GM19397 (cell line): Measurements from ENCODE around the gene MYO1A.
A peak's percentile ranks its signal among the peaks of the same experiment; 100 is the strongest.
"Not testable (repeated sequence)": the region's sequence is repeated elsewhere in the genome, so short reads cannot be mapped to it uniquely, and the experiment has no call there.

ENCODE experiments used
- ATAC-seq: cut with Tn5 transposase; IDR thresholded peaks from one replicate; pipeline ENCODE4 v1.9.1; 2021; ENCODE audit warnings: mild to moderate bottlenecking, moderate library complexity; ENCODE audit not compliant: unreplicated experiment

MYO1A gene

GRCh38 chr12:57087691-57088353 lies 37.9 kb upstream of the MYO1A start:
- peak; percentile 25 for ATAC-seq

DNA sequence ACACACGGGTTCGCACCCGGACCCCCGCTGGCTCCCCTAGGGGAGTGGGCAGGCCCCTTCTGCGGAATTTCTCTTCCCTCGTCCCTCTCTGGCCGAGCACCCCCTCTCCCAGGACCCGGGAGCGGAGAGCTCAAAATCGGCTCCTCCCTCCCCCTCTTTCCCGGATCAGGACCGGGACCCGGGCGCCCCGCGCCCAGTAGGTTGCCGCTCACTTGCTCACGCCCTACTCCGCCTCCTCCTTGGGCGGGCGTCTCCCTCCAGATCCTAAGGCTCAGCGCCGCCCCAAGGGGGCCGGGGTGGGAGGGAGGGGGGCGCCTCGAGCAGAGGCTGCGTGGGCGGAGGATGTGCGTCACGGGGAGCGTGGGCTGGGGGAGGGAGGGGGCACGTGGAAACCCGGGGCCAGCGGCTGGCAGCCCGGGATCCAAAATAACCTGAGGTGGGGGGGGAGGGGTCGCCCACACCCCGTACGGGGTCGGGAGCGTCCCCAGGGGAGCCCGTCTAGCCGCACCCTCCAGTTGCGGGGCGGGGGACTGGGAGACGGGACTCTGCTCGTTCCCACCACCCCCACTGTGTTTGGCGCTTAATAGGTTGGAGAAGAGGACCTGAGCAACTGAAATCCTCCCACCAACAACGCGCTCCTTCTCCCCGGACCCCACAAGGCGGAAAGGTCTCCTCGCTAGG lies 37.2 kb upstream of the MYO1A start:
- peak; percentile 28 for ATAC-seq

- ATAC-seq, result no peak
Measured at GRCh38 chr12:57086493-57087009, 36.6 kb upstream of the MYO1A start.

- no peak for ATAC-seq
Measured at GRCh38 chr12:57085999-57086492, 36.1 kb upstream of the MYO1A start.

DNA sequence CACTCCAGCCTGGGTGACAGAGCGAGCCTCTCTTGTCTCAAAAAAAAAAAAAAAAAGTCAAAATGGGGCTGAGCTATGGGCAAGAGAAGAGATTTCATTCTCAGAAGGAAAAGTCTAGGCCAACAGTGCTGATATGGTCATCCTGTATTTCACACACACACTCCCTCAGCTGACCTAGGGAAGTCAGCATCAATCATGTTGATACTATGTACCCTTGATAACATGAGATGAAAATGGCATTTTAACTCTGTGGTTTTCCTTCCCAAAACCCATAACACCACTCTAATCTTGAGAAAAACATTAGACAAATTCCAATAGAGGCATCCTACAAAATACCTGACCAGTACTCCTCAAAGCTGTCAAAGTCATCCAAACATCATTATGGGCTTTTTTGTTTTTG lies 30.9 kb upstream of the MYO1A start:
- ATAC-seq, result no peak

DNA sequence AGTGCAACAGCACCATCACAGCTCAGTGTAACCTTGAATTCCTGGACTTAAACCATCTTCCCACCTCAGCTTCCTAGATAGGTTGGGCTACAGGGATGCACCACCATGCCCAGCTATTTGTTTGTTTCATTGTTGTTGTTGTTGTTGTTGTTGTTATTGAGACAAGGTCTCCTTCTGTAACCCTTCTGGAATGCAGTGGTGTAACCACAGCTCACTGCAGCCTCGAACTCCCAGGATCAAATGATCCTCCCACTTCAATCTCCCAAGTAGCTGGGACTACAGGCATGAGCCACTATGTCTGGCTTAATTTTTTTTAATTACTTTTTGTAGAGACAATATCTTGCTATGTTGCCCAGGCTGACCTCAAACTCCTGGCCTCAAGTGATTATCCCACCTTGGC lies 29.9 kb upstream of the MYO1A start:
- ATAC-seq, result no peak

DNA sequence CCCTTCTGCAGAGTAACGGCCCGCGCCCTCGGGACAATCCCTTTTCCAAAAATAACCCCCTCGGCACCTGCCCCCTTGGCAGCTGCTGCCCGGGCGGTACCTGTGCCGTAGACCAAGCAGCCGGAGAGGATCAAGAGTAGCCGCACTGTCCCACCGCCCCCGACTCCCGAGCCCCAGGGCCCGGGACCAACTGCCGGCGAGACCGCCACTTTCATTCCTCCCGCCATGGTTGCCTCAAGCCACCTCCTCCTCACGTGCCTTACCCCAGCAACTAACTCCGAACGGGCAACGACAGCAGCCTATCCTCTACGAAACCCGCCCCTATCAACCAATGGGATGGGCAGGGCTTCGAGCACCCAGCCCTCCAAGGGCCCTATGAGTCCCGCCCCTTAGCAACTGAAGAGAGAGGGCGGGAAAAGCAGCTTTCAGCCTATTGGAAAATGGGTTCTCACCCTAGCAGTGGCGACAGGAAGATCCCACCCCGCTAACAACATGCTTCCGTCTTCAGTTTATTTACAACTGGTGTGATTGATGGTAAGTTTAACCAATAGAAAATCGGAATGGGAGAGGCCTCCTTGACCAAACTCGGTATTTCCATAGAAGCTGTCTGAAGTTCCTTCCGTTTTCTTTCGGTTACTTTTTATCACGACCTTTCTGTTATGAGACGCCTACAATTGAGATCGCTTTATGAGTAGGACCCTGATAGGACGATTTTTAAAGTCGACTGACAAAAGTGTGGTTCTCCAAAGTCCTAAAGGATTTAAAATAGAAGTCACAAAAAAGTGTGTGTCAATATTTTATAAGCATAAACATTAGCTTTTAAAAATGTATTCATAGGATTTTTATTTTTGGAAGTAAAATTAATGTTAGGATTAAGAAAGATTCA lies 28.8 kb upstream of the MYO1A start, which contains the start of gene NEMP1:
Gene NEMP1, minus strand, starts transcription at position 273 of the 886 bp plus-strand sequence. Its CDS starts 46 bp downstream, at position 227.
- ATAC-seq, result peak; percentile 95

GRCh38 chr12:57073566-57074450 lies 23.9 kb upstream of the MYO1A start:
- ATAC-seq, result not testable (repeated sequence)

- no peak for ATAC-seq
Measured at GRCh38 chr12:57072661-57073060, 22.7 kb upstream of the MYO1A start.

- peak; percentile 81 for ATAC-seq
Measured at GRCh38 chr12:57069523-57069922, 19.6 kb upstream of the MYO1A start.

DNA sequence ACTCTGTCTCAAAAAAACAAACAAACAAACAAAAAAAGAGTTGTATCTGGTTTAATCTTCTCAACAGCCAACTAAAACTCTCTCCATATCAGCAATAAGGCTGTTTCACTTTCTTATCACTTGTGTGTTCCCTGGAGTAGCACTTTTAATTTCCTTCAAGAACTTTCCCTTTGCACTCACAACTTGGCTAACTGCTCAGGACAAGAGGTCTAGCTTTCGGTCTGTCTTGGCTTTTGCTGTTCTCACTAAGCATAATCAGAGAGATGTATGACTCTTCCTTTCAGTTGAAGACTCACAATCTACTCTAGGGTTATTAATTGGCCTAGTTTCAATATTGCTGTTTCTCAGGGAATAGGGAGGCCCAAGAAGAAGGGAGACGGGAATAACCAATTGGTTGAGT lies 16.3 kb upstream of the MYO1A start:
- ATAC-seq, result no peak

DNA sequence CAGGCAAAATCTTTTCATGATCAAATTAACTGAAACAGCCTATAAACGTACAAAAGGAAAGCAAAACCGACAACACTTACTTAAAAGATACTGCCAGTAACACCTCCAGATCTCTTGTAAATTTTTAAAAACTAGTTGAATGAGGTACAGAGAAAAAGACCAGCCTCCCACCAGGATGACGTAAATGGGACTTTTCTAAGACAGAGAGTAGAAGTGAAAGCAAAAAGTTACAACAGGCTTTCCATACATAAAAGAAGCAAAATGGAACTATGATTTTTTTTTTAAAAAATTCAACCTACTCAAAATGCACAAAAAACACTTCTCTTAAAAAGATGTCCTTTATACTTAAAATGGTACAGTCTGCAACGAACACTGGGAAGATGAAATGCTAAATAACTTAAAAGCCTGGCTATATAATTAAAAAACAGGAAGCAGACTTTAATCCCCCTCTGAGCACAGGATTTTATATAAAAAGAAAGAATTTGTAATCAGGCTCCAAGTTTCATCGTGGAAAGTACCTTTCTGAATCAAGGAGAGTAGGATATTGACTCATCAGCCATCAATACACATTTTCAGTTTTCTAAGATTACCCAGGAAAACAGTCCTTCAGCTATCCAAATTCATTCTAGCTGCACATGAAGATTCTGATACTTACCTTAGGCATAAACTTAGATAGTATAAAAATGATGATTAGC lies 14.2 kb upstream of the MYO1A start:
- no peak for ATAC-seq

- ATAC-seq, result no peak
Measured at GRCh38 chr12:57058454-57058853, 8.5 kb upstream of the MYO1A start.

DNA sequence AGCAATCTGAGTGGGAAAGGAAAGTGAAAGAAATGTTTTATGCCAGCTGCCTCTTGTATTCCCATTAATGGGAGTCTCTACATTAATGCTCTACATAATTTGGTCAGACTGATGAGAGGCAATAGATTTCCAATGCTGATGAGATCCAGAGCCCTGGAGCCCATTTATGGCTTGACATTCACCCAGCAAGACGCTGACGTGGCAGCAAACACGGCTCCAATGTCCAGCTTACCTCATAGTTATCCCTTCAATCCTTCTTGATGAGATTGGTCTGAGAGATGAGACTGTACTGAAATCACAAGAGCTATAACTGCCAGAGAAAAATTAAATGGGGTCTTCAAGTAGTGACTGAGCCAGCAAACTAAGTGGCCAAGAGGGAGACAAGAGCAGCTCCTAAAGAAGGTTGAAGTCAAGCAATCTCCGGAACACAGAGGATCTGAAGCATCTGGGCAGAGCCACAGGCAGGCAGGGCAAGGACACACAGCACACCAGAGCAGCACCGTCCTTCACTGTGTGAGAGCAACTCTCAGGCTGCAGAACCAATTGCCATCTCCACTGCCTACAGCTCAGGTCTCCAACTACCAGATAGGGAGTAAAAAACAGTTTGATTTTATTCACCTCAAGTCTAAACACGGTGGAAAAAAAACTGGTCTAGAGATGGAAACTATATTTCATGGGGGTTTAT lies 7.3 kb upstream of the MYO1A start:
- ATAC-seq, result no peak

GRCh38 chr12:57055824-57056223 lies 5.9 kb upstream of the MYO1A start:
- ATAC-seq, result no peak

GRCh38 chr12:57053901-57054300 lies 4.0 kb upstream of the MYO1A start:
- not testable (repeated sequence) for ATAC-seq

GRCh38 chr12:57053146-57053545 lies 3.2 kb upstream of the MYO1A start:
- not testable (repeated sequence) for ATAC-seq

- no peak for ATAC-seq
Measured at GRCh38 chr12:57051011-57051410, 1.1 kb upstream of the MYO1A start.

DNA sequence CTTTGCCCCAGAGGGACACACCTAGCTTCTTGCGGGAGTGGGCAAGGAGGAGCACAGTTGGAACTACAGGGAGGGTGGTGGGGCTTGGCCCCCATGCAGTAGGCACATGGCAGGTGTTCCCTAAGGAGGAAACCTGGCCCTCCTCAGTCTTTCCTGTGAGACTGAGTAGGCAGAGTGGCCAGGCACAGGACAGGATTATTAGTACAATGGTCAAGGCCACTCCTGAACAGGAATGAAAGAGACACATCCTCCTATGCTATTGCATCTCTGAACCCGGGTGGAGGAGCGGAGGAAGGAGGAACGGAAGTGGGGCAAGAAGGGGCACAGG lies 846 bp downstream of the MYO1A start:
- ATAC-seq, result no peak
